ENCODE results near the gene SPRYD3.
A peak's percentile ranks its signal among the peaks of the same experiment; 100 is the strongest.

GRCh38 chr12:53097207-53097563 is 18.0 kb upstream of the SPRYD3 start:
- TF ChIP-seq PATZ1 (CRISPR knock-in tag; IDR thresholded peaks at IDR 0.05; ENCODE audit: borderline replicate concordance), result peak; percentile 19; the same call in 1 of the 2 replicates
- no peak for TF ChIP-seq TCF4 (CRISPR knock-in tag; IDR thresholded peaks at IDR 0.05; ENCODE audit: borderline replicate concordance)

Measured in SK-N-SH treated with all-trans-retinoic acid at 6 μM for 48 hours (cell line).